Tibial nerve (tissue), 3 donors: Measurements from ENCODE around the gene PGAP3.

Source experiments
- POLR2A ChIP-seq, 2 donors: fragments of 450-650 bp; IDR thresholded peaks; one replicate each; pipeline ENCODE4 v1.6.1; 2017; ENCODE audit warnings: antibody characterized with exemption in 2 of 2, mild to moderate bottlenecking in 2 of 2, moderate library complexity in 2 of 2
- TF ChIP-seq, protein P1 (sequence below), 5 experiments: fragments of 200-600 bp in 3 of 5; fragments of 450-650 bp in 2 of 5; sonication (generic) in 3 of 5; IDR thresholded peaks; one replicate each; pipeline ENCODE4 v1.5.1; 2016 to 2019; ENCODE audit warnings: antibody characterized with exemption in 5 of 5, mild to moderate bottlenecking in 3 of 5, moderate library complexity in 2 of 5

GRCh38 chr17:39709998-39710964 lies 22.4 kb upstream of the PGAP3 start:
- no peak for TF ChIP-seq POLR2A (IDR thresholded peaks at IDR 0.05)
- TF ChIP-seq, protein P1, sequence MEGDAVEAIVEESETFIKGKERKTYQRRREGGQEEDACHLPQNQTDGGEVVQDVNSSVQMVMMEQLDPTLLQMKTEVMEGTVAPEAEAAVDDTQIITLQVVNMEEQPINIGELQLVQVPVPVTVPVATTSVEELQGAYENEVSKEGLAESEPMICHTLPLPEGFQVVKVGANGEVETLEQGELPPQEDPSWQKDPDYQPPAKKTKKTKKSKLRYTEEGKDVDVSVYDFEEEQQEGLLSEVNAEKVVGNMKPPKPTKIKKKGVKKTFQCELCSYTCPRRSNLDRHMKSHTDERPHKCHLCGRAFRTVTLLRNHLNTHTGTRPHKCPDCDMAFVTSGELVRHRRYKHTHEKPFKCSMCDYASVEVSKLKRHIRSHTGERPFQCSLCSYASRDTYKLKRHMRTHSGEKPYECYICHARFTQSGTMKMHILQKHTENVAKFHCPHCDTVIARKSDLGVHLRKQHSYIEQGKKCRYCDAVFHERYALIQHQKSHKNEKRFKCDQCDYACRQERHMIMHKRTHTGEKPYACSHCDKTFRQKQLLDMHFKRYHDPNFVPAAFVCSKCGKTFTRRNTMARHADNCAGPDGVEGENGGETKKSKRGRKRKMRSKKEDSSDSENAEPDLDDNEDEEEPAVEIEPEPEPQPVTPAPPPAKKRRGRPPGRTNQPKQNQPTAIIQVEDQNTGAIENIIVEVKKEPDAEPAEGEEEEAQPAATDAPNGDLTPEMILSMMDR (IDR thresholded peaks at IDR 0.05) = no peak
